GM12878 (cell line): Measurements from ENCODE around the gene PROX1. TPM values are rescaled to one million over a fixed set of nuclear protein-coding genes. Genes with fewer than 3 reads are reported as not detected.

ENCODE experiments used
- ATAC-seq: fragments of 200-7000 bp; cut with Tn5 transposase; 3 replicates; pipeline ENCODE4 v1.9.1; 2020; ENCODE audit warnings: mild to moderate bottlenecking, moderate library complexity
- BruUV-seq: library from RNA; stranded (reverse); fragments of 400-500 nt; replicated peaks from 2 replicates; lab custom pipeline; 2021; lab: Mats Ljungman, UMichigan
- CTCF ChIA-PET: fragments of 300-600 bp; sonication (Branson Sonifier 250); formaldehyde crosslinking; extraction: SDS; loops from one replicate; lab custom pipeline; 2021; ENCODE audit warnings: inconsistent platforms; lab: Yijun Ruan, JAX
- POLR2A ChIA-PET: fragments of 350-600 bp; formaldehyde crosslinking; extraction: SDS; loops from one replicate; lab custom pipeline; 2021; ENCODE audit warnings: inconsistent platforms; lab: Charles Lee
- RAD21 ChIA-PET: fragments of 300-600 bp; sonication (Branson Sonifier 250); formaldehyde crosslinking; loops from one replicate; lab custom pipeline; 2023; ENCODE audit warnings: antibody characterized with exemption; ENCODE audit not compliant: unreplicated experiment; lab: Charles Lee
- SMC1A ChIA-PET: fragments of 300-600 bp; sonication (Branson Sonifier 250); formaldehyde crosslinking; loops from one replicate; lab custom pipeline; 2023; ENCODE audit not compliant: unreplicated experiment, uncharacterized antibody; lab: Charles Lee
- DNase-seq: peaks from one replicate; pipeline ENCODE4 v3.0.0-alpha.2; 2011; ENCODE audit warnings: low read depth, low spot score
- FAIRE-seq: peaks from 3 replicates; lab custom pipeline; 2011; peaks lifted over from hg19 to GRCh38; lab: Jason Lieb, UNC
- H2AFZ ChIP-seq: 2 replicates; pipeline ENCODE4 v1.6.0; 2011; ENCODE audit warnings: low read depth, low read length, control low read depth; ENCODE audit not compliant: control insufficient read depth
- H3K27ac ChIP-seq: 2 replicates; pipeline ENCODE4 v1.5.1; 2011; ENCODE audit warnings: control low read depth; ENCODE audit not compliant: control insufficient read depth, insufficient read depth
- H3K27me3 ChIP-seq, 2 experiments: replicated peaks in 1 of 2; 2 replicates each; pipeline versions ENCODE4 v1.6.0 to v1.6.1; 2011; ENCODE audit warnings: low read length in 1 of 2; ENCODE audit not compliant: control insufficient read depth in 2 of 2, insufficient read depth in 2 of 2
- H3K36me3 ChIP-seq, 2 experiments: 2 replicates each; pipeline ENCODE4 v1.5.1; 2011; ENCODE audit warnings: low read length in 1 of 2; ENCODE audit not compliant: control insufficient read depth in 2 of 2, insufficient read depth in 2 of 2
- H3K4me1 ChIP-seq: 2 replicates; pipeline ENCODE4 v1.6.1; 2011; ENCODE audit warnings: mild to moderate bottlenecking, low read length, moderate library complexity, mixed read lengths; ENCODE audit not compliant: control insufficient read depth, insufficient read depth
- H3K4me2 ChIP-seq: 2 replicates; pipeline ENCODE4 v1.6.0; 2011; ENCODE audit warnings: control low read depth; ENCODE audit not compliant: control insufficient read depth, insufficient read depth
- H3K4me3 ChIP-seq: fragments of 200-600 bp; sonication (generic); 2 replicates; pipeline ENCODE4 v1.5.1; 2016
- H3K79me2 ChIP-seq: 2 replicates; pipeline ENCODE4 v1.6.0; 2011; ENCODE audit warnings: low read length; ENCODE audit not compliant: control insufficient read depth, insufficient read depth
- H3K9ac ChIP-seq: 2 replicates; pipeline ENCODE4 v1.8.0; 2011; ENCODE audit warnings: low read length, control low read depth, mixed read lengths; ENCODE audit not compliant: control insufficient read depth, insufficient read depth
- H3K9me3 ChIP-seq: replicated peaks from 3 replicates; pipeline ENCODE4 v1.5.1; 2011; ENCODE audit warnings: mild to moderate bottlenecking, low read length; ENCODE audit not compliant: control insufficient read depth, insufficient read depth
- H4K20me1 ChIP-seq: 2 replicates; pipeline ENCODE4 v1.6.0; 2011; ENCODE audit not compliant: control insufficient read depth, insufficient read depth
- CREB1 ChIP-seq: IDR thresholded peaks from 2 replicates; pipeline ENCODE4 v1.6.1; 2012; ENCODE audit warnings: low read depth, mild to moderate bottlenecking, inconsistent platforms
- FOS ChIP-seq: IDR thresholded peaks from 3 replicates; pipeline ENCODE4 v1.6.1; 2011; ENCODE audit warnings: borderline replicate concordance; ENCODE audit not compliant: insufficient read length; ENCODE audit errors: extremely low read depth
- HDGF ChIP-seq: fragments of 450-650 bp; IDR thresholded peaks from 2 replicates; pipeline ENCODE4 v1.6.1; 2016; ENCODE audit warnings: antibody characterized with exemption
- MTA2 ChIP-seq: fragments of 450-650 bp; IDR thresholded peaks from 2 replicates; pipeline ENCODE4 v1.6.1; 2016; ENCODE audit warnings: low read depth, mild to moderate bottlenecking, moderate library complexity
- NRF1 ChIP-seq: conservative IDR thresholded peaks from 2 replicates; pipeline ENCODE4 v1.6.1; 2011; ENCODE audit warnings: mild to moderate bottlenecking, low read depth, low read length, improper control_type of control experiment
- RBBP5 ChIP-seq: fragments of 200-600 bp; sonication (generic); conservative IDR thresholded peaks from 2 replicates; pipeline ENCODE4 v1.6.1; 2016
- SP1 ChIP-seq: IDR thresholded peaks from one replicate; pipeline ENCODE4 v1.6.1; 2011; ENCODE audit warnings: low read depth, low read length
- ZNF207 ChIP-seq: fragments of 450-650 bp; IDR thresholded peaks from 2 replicates; pipeline ENCODE4 v1.6.1; 2014; ENCODE audit warnings: antibody characterized with exemption, mild to moderate bottlenecking, borderline replicate concordance
- WGBS: methylation state at CpG from one replicate; pipeline ENCODE4 v1.1.6; 2016; ENCODE audit warnings: low lambda C conversion rate; ENCODE audit not compliant: insufficient replicate concordance, insufficient coverage; ENCODE audit errors: missing lambda C conversion rate; 5-methylcytosine and 5-hydroxymethylcytosine counted together
- in situ Hi-C: fragments of 300-500 bp; cut with MboI; formaldehyde crosslinking; loops from 9 replicates; pipeline ENCODE4 v1.14.3; 2018; ENCODE audit warnings: mixed read lengths
- intact Hi-C: fragments of 100-400 bp; cut with micrococcal nuclease; formaldehyde crosslinking; loops from one replicate; pipeline ENCODE4 v1.14.2; 2022; ENCODE audit not compliant: unreplicated experiment
- polyA plus RNA-seq, 11 experiments: library from polyadenylated mRNA; depleted of rRNA in 4 of 11; unstranded in 6 of 11; stranded (reverse) in 5 of 11; fragments of >200 nt; fragmentation: Nextera tagmentation in 4 of 11; fragmentation: Illumina TruSeq in 1 of 11; extraction: Ambion mirVana in 4 of 11; extraction: Trizol in 1 of 11; gene quantifications; 1 replicate in 1 of 11; 2 replicates in 10 of 11; pipeline versions ENCODE4 v1.2.1 to v1.2.3, GENCODE V29; 2011 to 2016; ENCODE audit warnings: inconsistent platforms in 2 of 11, missing spikeins in 2 of 11, low read depth in 1 of 11
- total RNA-seq, 4 experiments: library from RNA; depleted of rRNA in 3 of 4; stranded (reverse); fragments of >200 nt in 3 of 4; fragmentation: Illumina TruSeq in 1 of 4; extraction: Trizol in 1 of 4; gene quantifications; 2 replicates each; pipeline versions ENCODE4 v1.2.1 to v1.2.3, GENCODE V29; 2013 to 2021
- TF ChIP-seq, protein P1 (sequence below): IDR thresholded peaks from 2 replicates; pipeline ENCODE4 v1.6.1; 2011; ENCODE audit warnings: borderline replicate concordance, low read depth, mild to moderate bottlenecking, moderate library complexity, low read length; ENCODE audit not compliant: insufficient read depth, poor library complexity, severe bottlenecking

PROX1 gene
- total and polyA plus RNA-seq, 10 of the 15 experiments (the other 5 are each of a cell fraction or from before 2014, with no cell fraction given), result under 0.01 to 0.44 (median 0.03) TPM; not detected in 4

DNA sequence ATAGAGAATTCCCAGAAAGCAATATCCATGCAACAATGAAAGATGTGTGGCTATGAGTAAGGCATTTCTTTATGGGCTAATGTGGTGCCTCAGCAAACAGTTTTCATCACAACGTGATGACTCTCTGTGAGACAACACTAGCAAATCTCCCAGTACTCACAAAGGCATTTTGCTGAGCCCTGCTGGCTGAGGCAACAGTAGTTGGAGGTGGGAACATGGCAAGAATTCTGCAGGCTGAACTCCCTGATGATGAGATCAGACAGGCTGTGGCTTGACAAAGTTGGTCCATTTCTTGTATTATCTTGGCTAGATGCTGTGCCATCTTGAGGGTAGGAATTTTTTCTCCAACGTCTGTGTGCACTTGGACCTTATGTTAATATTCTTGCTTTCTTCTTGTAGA lies 24.6 kb downstream of the PROX1 start:
- Histone ChIP-seq H3K79me2 (no peaks in the 10 kb centered on the region), H3K9ac (no peak overlapping the region), H4K20me1 (no peaks in the 10 kb centered on the region), H3K9me3 (no peaks in the 10 kb centered on the region), H3K4me3 (no peak overlapping the region), H3K27me3 (peaks cover 0 to 4% of the 10 kb centered on the region in 2 experiments; a peak in 1 of 4 replicates), H3K27ac (no peak overlapping the region), H3K36me3 (no peaks in the 10 kb centered on the region), H3K4me1 (no peaks in the 10 kb centered on the region), H2AFZ (no peak overlapping the region), H3K4me2 (no peak overlapping the region)
- SMC1A ChIA-PET, result no interaction called here
- in situ Hi-C loops (no loop called here), intact Hi-C loops (no loop called here)
- no TSS peak for BruUV-seq
- TF ChIP-seq MTA2 (no peak), FOS (no peak), RBBP5 (no peak), SP1 (no peak), CREB1 (no peak), ZNF207 (no peak), NRF1 (no peak), HDGF (no peak)
- TF ChIP-seq, protein P1, sequence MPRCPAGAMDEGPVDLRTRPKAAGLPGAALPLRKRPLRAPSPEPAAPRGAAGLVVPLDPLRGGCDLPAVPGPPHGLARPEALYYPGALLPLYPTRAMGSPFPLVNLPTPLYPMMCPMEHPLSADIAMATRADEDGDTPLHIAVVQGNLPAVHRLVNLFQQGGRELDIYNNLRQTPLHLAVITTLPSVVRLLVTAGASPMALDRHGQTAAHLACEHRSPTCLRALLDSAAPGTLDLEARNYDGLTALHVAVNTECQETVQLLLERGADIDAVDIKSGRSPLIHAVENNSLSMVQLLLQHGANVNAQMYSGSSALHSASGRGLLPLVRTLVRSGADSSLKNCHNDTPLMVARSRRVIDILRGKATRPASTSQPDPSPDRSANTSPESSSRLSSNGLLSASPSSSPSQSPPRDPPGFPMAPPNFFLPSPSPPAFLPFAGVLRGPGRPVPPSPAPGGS, result no peak
- no peak for DNase-seq
- WGBS, result 0% methylated on average over 2 of the region's 2 CpGs
- POLR2A ChIA-PET, result no interaction called here
- RAD21 ChIA-PET, result no interaction called here
- CTCF ChIA-PET, result interaction anchor here (1.0 kb wide), 1 partner anchor 72 kb away, joined by 3 read pairs; no protein-coding TSS in a partner anchor
- FAIRE-seq, result no peak
- ATAC-seq, result no peak
